BLaER1 (cell line): Measurements from ENCODE around the gene ANKRD39.
A peak's percentile ranks its signal among the peaks of the same experiment; 100 is the strongest.

ENCODE experiments used
- H3K27ac ChIP-seq: shearing (Covaris generic); formaldehyde crosslinking; 2 replicates; pipeline ENCODE4 v1.8.1; 2022
- H3K27me3 ChIP-seq: shearing (Covaris generic); formaldehyde crosslinking; 2 replicates; pipeline ENCODE4 v1.8.1; 2022
- H3K36me3 ChIP-seq: shearing (Covaris generic); formaldehyde crosslinking; 2 replicates; pipeline ENCODE4 v1.8.1; 2022
- H3K4me1 ChIP-seq: shearing (Covaris generic); formaldehyde crosslinking; 2 replicates; pipeline ENCODE4 v1.8.1; 2022
- H3K4me2 ChIP-seq: shearing (Covaris generic); formaldehyde crosslinking; 2 replicates; pipeline ENCODE4 v1.8.1; 2022
- H3K4me3 ChIP-seq: shearing (Covaris generic); formaldehyde crosslinking; 2 replicates; pipeline ENCODE4 v1.8.1; 2022
- H3K9ac ChIP-seq: shearing (Covaris generic); formaldehyde crosslinking; 2 replicates; pipeline ENCODE4 v1.8.1; 2022
- H3K9me3 ChIP-seq: shearing (Covaris generic); formaldehyde crosslinking; 2 replicates; pipeline ENCODE4 v1.8.1; 2022
- H4K20me1 ChIP-seq: shearing (Covaris generic); formaldehyde crosslinking; 2 replicates; pipeline ENCODE4 v1.8.1; 2022
- Cebpa-rat ChIP-seq: shearing (Covaris generic); IDR thresholded peaks from 2 replicates; pipeline ENCODE4 v1.8.1; 2022

The ANKRD39 gene

GRCh38 chr2:96821113-96821675 is 36.6 kb downstream of the ANKRD39 start:
- no peaks in the 10 kb centered on the region for H3K27me3 ChIP-seq
- 0 out of 2 replicates have a peak overlapping the region, but pooled peaks have one; percentile 25 for H3K9ac ChIP-seq
- H3K4me2 ChIP-seq = no peak overlapping the region
- H4K20me1 ChIP-seq = peaks cover 96% of the 10 kb centered on the region
- H3K4me1 ChIP-seq = peaks cover 65% of the 10 kb centered on the region
- H3K9me3 ChIP-seq = no peaks in the 10 kb centered on the region
- no peak overlapping the region for H3K27ac ChIP-seq
- H3K36me3 ChIP-seq = peaks cover 62% of the 10 kb centered on the region
- TF ChIP-seq Cebpa-rat = no peak
- no peak overlapping the region for H3K4me3 ChIP-seq

- no peak for TF ChIP-seq Cebpa-rat
- Histone ChIP-seq H3K36me3 (peaks cover 50% of the 10 kb centered on the region), H3K4me2 (peak overlapping the region; percentile 100), H3K4me3 (no peak overlapping the region), H3K9me3 (no peaks in the 10 kb centered on the region), H3K27ac (no peak overlapping the region), H3K4me1 (peaks cover 70% of the 10 kb centered on the region), H3K9ac (0 out of 2 replicates have a peak overlapping the region, but pooled peaks have one; percentile 25), H3K27me3 (no peaks in the 10 kb centered on the region), H4K20me1 (peaks cover 84% of the 10 kb centered on the region)
These were observed 37.8 kb downstream of the ANKRD39 start for GRCh38 chr2:96819876-96820511.

GRCh38 chr2:96819128-96819875 is 38.5 kb downstream of the ANKRD39 start:
- H3K27me3 ChIP-seq = no peaks in the 10 kb centered on the region
- no peaks in the 10 kb centered on the region for H3K9me3 ChIP-seq
- H4K20me1 ChIP-seq = peaks cover 77% of the 10 kb centered on the region
- no peak overlapping the region for H3K9ac ChIP-seq
- H3K4me3 ChIP-seq = 0 out of 2 replicates have a peak overlapping the region, but pooled peaks have one; percentile 84
- H3K4me2 ChIP-seq = peak overlapping the region; percentile 100
- H3K36me3 ChIP-seq = peaks cover 43% of the 10 kb centered on the region
- TF ChIP-seq Cebpa-rat = no peak
- H3K27ac ChIP-seq = peak overlapping the region; percentile 35; the same call in 1 of the 2 replicates
- H3K4me1 ChIP-seq = peaks cover 71% of the 10 kb centered on the region

GRCh38 chr2:96817882-96818281 is 39.9 kb downstream of the ANKRD39 start:
- H3K4me3 ChIP-seq = peak overlapping the region; percentile 84
- no peaks in the 10 kb centered on the region for H3K27me3 ChIP-seq
- peaks cover 63% of the 10 kb centered on the region for H3K4me1 ChIP-seq
- peak overlapping the region; percentile 84; the same call in 1 of the 2 replicates for H3K9ac ChIP-seq
- no peaks in the 10 kb centered on the region for H3K9me3 ChIP-seq
- TF ChIP-seq Cebpa-rat = no peak
- H3K27ac ChIP-seq = no peak overlapping the region
- peaks cover 29% of the 10 kb centered on the region for H3K36me3 ChIP-seq
- H3K4me2 ChIP-seq = peak overlapping the region; percentile 100
- peaks cover 62% of the 10 kb centered on the region for H4K20me1 ChIP-seq

GRCh38 chr2:96816836-96817702 is 40.7 kb downstream of the ANKRD39 start:
- Histone ChIP-seq H3K4me3 (peak overlapping the region; percentile 84), H4K20me1 (peaks cover 54% of the 10 kb centered on the region), H3K4me2 (peak overlapping the region; percentile 100), H3K27me3 (no peaks in the 10 kb centered on the region), H3K4me1 (peaks cover 59% of the 10 kb centered on the region), H3K36me3 (peaks cover 28% of the 10 kb centered on the region), H3K9ac (peak overlapping the region; percentile 84), H3K27ac (peak overlapping the region; percentile 83), H3K9me3 (no peaks in the 10 kb centered on the region)
- TF ChIP-seq Cebpa-rat = no peak

- H3K9me3 ChIP-seq = no peaks in the 10 kb centered on the region
- H3K4me1 ChIP-seq = peaks cover 62% of the 10 kb centered on the region
- peak within 1 kb of the TSS; percentile 84 for H3K4me3 ChIP-seq
- H3K27ac ChIP-seq = peak within 1 kb of the TSS; percentile 83
- H3K27me3 ChIP-seq = no peaks in the 10 kb centered on the region
- H3K36me3 ChIP-seq = peaks cover 26% of the 10 kb centered on the region
- H4K20me1 ChIP-seq = peaks cover 46% of the 10 kb centered on the region
- peak within 1 kb of the TSS; percentile 100 for H3K4me2 ChIP-seq
- no peak for TF ChIP-seq Cebpa-rat
- H3K9ac ChIP-seq = peak within 1 kb of the TSS; percentile 84
These were observed 41.5 kb downstream of the ANKRD39 start, which contains the start of gene CNNM3 for GRCh38 chr2:96816127-96816835. Gene CNNM3 (plus strand): TSS chr2:96816268. CDS start chr2:96816278, 10 bp downstream.

- H3K9me3 ChIP-seq = no peaks in the 10 kb centered on the region
- H3K4me2 ChIP-seq = peak overlapping the region; percentile 84
- peak overlapping the region; percentile 84 for H3K9ac ChIP-seq
- H3K4me3 ChIP-seq = peak overlapping the region; percentile 84
- peaks cover 55% of the 10 kb centered on the region for H3K4me1 ChIP-seq
- no peak overlapping the region for H3K27ac ChIP-seq
- peaks cover 23% of the 10 kb centered on the region for H3K36me3 ChIP-seq
- no peak for TF ChIP-seq Cebpa-rat
- peaks cover 39% of the 10 kb centered on the region for H4K20me1 ChIP-seq
- no peaks in the 10 kb centered on the region for H3K27me3 ChIP-seq
These were observed 42.3 kb downstream of the ANKRD39 start for GRCh38 chr2:96815326-96816126.

GRCh38 chr2:96813656-96814055 is 44.2 kb downstream of the ANKRD39 start:
- Histone ChIP-seq H3K9me3 (no peaks in the 10 kb centered on the region), H3K27ac (no peak overlapping the region)

More at GRCh38 chr2:96813656-96814055, 44.2 kb downstream of the ANKRD39 start:
- Histone ChIP-seq H3K36me3 (peaks cover 31% of the 10 kb centered on the region), H3K4me1 (peaks cover 37% of the 10 kb centered on the region), H3K27me3 (no peaks in the 10 kb centered on the region), H3K9ac (no peak overlapping the region), H4K20me1 (peaks cover 20% of the 10 kb centered on the region), H3K4me3 (no peak overlapping the region), H3K4me2 (no peak overlapping the region)
- no peak for TF ChIP-seq Cebpa-rat
